ENCODE results near the gene CNN2. TPM values are rescaled to one million over a fixed set of nuclear protein-coding genes. Genes with fewer than 3 reads are reported as not detected.

CNN2 gene
- total and polyA plus RNA-seq, 9 of the 15 experiments (the other 6 are each of a cell fraction or from before 2014, with no cell fraction given): 12.1 to 174 (median 52.7) TPM

DNA sequence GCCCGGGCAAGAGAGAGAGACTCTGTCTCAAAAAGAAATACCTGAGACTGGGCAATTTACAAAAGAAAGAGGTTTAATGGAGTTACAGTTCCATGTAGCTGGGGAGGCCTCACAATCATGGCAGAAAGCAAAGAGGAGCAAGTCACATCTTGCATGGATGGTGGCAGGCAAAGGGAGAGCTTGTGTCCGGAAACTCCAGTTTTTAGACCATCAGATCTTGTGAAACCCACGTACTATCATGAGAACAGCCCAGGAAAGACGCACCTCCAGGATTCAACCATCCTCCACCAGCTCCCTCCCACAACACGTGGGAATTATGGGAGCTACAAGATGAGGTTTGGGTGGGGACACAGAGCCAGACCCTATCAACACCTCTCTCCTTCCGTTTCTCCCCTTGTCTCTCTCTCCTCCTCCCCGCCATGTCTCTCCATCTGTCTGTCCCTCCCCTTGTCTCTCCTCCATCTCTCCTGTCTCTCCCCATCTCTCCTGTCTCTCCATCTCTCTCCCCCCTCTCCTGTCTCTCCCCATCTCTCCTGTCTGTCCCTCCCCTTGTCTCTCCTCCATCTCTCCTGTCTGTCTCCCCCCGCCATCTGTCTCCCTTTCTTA, 58.7 kb downstream of the CNN2 start (continued):
- TF ChIP-seq, protein P1, sequence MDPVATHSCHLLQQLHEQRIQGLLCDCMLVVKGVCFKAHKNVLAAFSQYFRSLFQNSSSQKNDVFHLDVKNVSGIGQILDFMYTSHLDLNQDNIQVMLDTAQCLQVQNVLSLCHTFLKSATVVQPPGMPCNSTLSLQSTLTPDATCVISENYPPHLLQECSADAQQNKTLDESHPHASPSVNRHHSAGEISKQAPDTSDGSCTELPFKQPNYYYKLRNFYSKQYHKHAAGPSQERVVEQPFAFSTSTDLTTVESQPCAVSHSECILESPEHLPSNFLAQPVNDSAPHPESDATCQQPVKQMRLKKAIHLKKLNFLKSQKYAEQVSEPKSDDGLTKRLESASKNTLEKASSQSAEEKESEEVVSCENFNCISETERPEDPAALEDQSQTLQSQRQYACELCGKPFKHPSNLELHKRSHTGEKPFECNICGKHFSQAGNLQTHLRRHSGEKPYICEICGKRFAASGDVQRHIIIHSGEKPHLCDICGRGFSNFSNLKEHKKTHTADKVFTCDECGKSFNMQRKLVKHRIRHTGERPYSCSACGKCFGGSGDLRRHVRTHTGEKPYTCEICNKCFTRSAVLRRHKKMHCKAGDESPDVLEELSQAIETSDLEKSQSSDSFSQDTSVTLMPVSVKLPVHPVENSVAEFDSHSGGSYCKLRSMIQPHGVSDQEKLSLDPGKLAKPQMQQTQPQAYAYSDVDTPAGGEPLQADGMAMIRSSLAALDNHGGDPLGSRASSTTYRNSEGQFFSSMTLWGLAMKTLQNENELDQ (CRISPR knock-in tag; IDR thresholded peaks at IDR 0.05; ENCODE audit: borderline replicate concordance): no peak
- TF ChIP-seq LARP7 (IDR thresholded peaks at IDR 0.05) (0 out of 2 replicates have a peak, but pooled peaks have one; percentile 62), BRF1 (IDR thresholded peaks at IDR 0.05; ENCODE audit: borderline replicate concordance, extremely low read depth, insufficient read length) (no peak), ZNF253 (CRISPR knock-in tag; conservative IDR thresholded peaks at IDR 0.05) (no peak), SMARCC2 (IDR thresholded peaks at IDR 0.05; ENCODE audit: low read depth) (no peak), SUPT5H (IDR thresholded peaks at IDR 0.05) (peak; percentile 86), PHF8 (IDR thresholded peaks at IDR 0.05; ENCODE audit: borderline replicate concordance, low read length) (no peak), TAF1 (IDR thresholded peaks at IDR 0.05; ENCODE audit: control insufficient read depth, extremely low read depth, insufficient read depth, low read length, severe bottlenecking) (no peak), ILF3 (IDR thresholded peaks at IDR 0.05; ENCODE audit: borderline replicate concordance) (0 out of 2 replicates have a peak, but pooled peaks have one; percentile 29), MECOM (CRISPR knock-in tag; IDR thresholded peaks at IDR 0.05) (no peak), ZNF436 (CRISPR knock-in tag; IDR thresholded peaks at IDR 0.05) (no peak), HMG20A (CRISPR knock-in tag; conservative IDR thresholded peaks at IDR 0.05) (no peak), ZNF717 (CRISPR knock-in tag; IDR thresholded peaks at IDR 0.05) (no peak)
- TF ChIP-seq, protein P2, sequence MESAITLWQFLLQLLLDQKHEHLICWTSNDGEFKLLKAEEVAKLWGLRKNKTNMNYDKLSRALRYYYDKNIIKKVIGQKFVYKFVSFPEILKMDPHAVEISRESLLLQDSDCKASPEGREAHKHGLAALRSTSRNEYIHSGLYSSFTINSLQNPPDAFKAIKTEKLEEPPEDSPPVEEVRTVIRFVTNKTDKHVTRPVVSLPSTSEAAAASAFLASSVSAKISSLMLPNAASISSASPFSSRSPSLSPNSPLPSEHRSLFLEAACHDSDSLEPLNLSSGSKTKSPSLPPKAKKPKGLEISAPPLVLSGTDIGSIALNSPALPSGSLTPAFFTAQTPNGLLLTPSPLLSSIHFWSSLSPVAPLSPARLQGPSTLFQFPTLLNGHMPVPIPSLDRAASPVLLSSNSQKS (CRISPR knock-in tag; IDR thresholded peaks at IDR 0.05): no peak
